Transverse colon (tissue), 4 donors: ENCODE results near the gene HSD17B2. TPM values are rescaled to one million over a fixed set of nuclear protein-coding genes. Genes with fewer than 3 reads are reported as not detected.

Experiments used
- DNase-seq: peaks from one replicate; pipeline ENCODE4 v3.0.0-alpha.2; 2019
- H3K27ac ChIP-seq, 4 donors: fragments of 200-600 bp; sonication (generic); 2 replicates each; pipeline ENCODE4 v1.5.1; 2016 to 2018; ENCODE audit warnings: inconsistent platforms in 4 of 4
- H3K27me3 ChIP-seq: fragments of 200-600 bp; sonication (generic); 2 replicates; pipeline ENCODE4 v1.5.1; 2017; ENCODE audit warnings: inconsistent platforms
- H3K36me3 ChIP-seq, 4 donors: fragments of 200-600 bp; sonication (generic); 2 replicates each; pipeline ENCODE4 v1.5.1; 2017 to 2019; ENCODE audit warnings: inconsistent platforms in 4 of 4
- H3K4me1 ChIP-seq, 4 donors: fragments of 200-600 bp; sonication (generic); 2 replicates each; pipeline ENCODE4 v1.5.1; 2017 to 2020; ENCODE audit warnings: inconsistent platforms in 4 of 4
- H3K4me3 ChIP-seq, 4 donors: fragments of 200-600 bp; sonication (generic); 1 replicate in 1 of 4; 2 replicates in 3 of 4; pipeline versions ENCODE4 v1.5.1 to v1.6.1; 2017 to 2019; ENCODE audit warnings: inconsistent platforms in 4 of 4
- H3K9me3 ChIP-seq, 2 donors: fragments of 200-600 bp; sonication (generic); 2 replicates each; pipeline ENCODE4 v1.5.1; 2017 to 2019; ENCODE audit warnings: inconsistent platforms in 2 of 2
- CTCF ChIP-seq, 5 experiments: fragments of 200-600 bp in 3 of 5; fragments of 450-650 bp in 2 of 5; sonication (generic) in 3 of 5; IDR thresholded peaks; 1 replicate in 2 of 5; 2 replicates in 3 of 5; pipeline ENCODE4 v1.5.1; 2016 to 2017; ENCODE audit warnings: antibody characterized with exemption in 5 of 5, inconsistent platforms in 3 of 5, mild to moderate bottlenecking in 2 of 5, moderate library complexity in 1 of 5
- EP300 ChIP-seq: sonication (generic); formaldehyde crosslinking; IDR thresholded peaks from one replicate; pipeline ENCODE4 v1.6.1; 2017; ENCODE audit warnings: antibody characterized with exemption, low read depth
- POLR2A ChIP-seq: fragments of 450-650 bp; IDR thresholded peaks from one replicate; pipeline ENCODE4 v1.6.1; 2016; ENCODE audit warnings: antibody characterized with exemption, mild to moderate bottlenecking, moderate library complexity
- POLR2AphosphoS5 ChIP-seq, 3 donors: sonication (generic); formaldehyde crosslinking; IDR thresholded peaks; one replicate each; pipeline ENCODE4 v1.6.1; 2016; ENCODE audit warnings: antibody characterized with exemption in 3 of 3
- WGBS, 2 donors: methylation state at CpG; one replicate each; pipeline ENCODE4 v1.1.5; 2018; ENCODE audit warnings: low coverage in 1 of 2; 5-methylcytosine and 5-hydroxymethylcytosine counted together
- in situ Hi-C, 4 donors: fragments of 200-750 bp; cut with MboI; loops; one replicate each; pipeline versions ENCODE4 v1.15.0 to v1.15.1; 2017; ENCODE audit warnings: low sequenced_read_pairs in 3 of 4, low pct_ligation_motif_present in 1 of 4, low pct_unique_long_range_greater_than_20kb in 1 of 4
- intact Hi-C: fragments of 100-400 bp; cut with DNase I; formaldehyde crosslinking; loops from one replicate; pipeline ENCODE4 v1.15.1; 2023; ENCODE audit warnings: low total_unique reads
- total RNA-seq, 4 donors: library from RNA; depleted of rRNA; stranded (reverse); fragments of >200 nt; gene quantifications; one replicate each; pipeline ENCODE4 v1.1.0, GENCODE V29; 2016

Gene HSD17B2
- total RNA-seq, 4 donors from 2014 or later: 9.6 to 146 (median 82.3) TPM

- Histone ChIP-seq H3K4me1 (no peaks in the 10 kb centered on the region), H3K27me3 (no peaks in the 10 kb centered on the region), H3K27ac (no peak overlapping the region), H3K36me3 (no peaks in the 10 kb centered on the region), H3K9me3 (no peaks in the 10 kb centered on the region), H3K4me3 (no peak overlapping the region)
- WGBS, 2 donors: 83% methylated on average over 4 of the region's 4 CpGs; no CpG with 5 or more reads in 1 of the 2 donors
- TF ChIP-seq POLR2AphosphoS5 (IDR thresholded peaks at IDR 0.05): no peak
- no peak for TF ChIP-seq EP300
- no peak for TF ChIP-seq POLR2A
- no peak for TF ChIP-seq CTCF (IDR thresholded peaks at IDR 0.05)
- in situ Hi-C loops (loop anchor here in 3 of 4 donors (5.0 to 25.0 kb wide), 3 partner anchors 200 to 212 kb away; no protein-coding TSS in a partner anchor), intact Hi-C loops (no loop called here)
- no peak for DNase-seq
Observed at GRCh38 chr16:82024883-82025282, 10.2 kb upstream of the HSD17B2 start.

DNA sequence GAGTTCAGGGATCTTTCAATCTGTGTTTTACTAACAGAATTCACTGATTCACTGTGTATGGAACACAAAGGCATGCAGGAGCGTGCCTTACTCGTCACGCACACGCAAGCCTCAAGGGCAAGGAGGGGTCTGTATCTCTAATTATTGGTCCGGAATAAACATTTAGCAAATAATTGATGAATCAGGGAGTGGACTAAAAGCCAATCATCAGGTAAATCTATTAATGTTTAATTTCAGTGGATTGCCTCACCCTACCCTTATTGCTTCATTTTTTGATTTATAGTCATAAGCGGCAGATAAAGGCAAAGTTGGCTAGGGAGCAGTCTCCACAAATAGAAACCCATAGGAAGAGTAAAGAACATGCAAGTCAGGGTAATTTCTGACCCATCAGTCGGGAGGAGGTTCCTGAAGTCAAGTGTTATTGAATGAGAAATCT, 7.4 kb upstream of the HSD17B2 start:
- Histone ChIP-seq H3K4me3 (no peak overlapping the region), H3K9me3 (no peaks in the 10 kb centered on the region), H3K27ac (no peak overlapping the region), H3K27me3 (no peaks in the 10 kb centered on the region), H3K4me1 (peaks cover 0 to 2% (median 0%) of the 10 kb centered on the region in 4 donors), H3K36me3 (no peaks in the 10 kb centered on the region)
- WGBS, 2 donors: 81 to 86% methylated on average over 7 of the region's 7 CpGs
- intact Hi-C loops: no loop called here
- DNase-seq: no peak
- in situ Hi-C loops: loop anchor here in 2 of 4 donors (10.0 to 25.0 kb wide), 2 partner anchors 197 to 210 kb away; no protein-coding TSS in a partner anchor
- TF ChIP-seq POLR2AphosphoS5 (IDR thresholded peaks at IDR 0.05): no peak
- no peak for TF ChIP-seq POLR2A
- no peak for TF ChIP-seq EP300
- no peak for TF ChIP-seq CTCF (IDR thresholded peaks at IDR 0.05)

DNA sequence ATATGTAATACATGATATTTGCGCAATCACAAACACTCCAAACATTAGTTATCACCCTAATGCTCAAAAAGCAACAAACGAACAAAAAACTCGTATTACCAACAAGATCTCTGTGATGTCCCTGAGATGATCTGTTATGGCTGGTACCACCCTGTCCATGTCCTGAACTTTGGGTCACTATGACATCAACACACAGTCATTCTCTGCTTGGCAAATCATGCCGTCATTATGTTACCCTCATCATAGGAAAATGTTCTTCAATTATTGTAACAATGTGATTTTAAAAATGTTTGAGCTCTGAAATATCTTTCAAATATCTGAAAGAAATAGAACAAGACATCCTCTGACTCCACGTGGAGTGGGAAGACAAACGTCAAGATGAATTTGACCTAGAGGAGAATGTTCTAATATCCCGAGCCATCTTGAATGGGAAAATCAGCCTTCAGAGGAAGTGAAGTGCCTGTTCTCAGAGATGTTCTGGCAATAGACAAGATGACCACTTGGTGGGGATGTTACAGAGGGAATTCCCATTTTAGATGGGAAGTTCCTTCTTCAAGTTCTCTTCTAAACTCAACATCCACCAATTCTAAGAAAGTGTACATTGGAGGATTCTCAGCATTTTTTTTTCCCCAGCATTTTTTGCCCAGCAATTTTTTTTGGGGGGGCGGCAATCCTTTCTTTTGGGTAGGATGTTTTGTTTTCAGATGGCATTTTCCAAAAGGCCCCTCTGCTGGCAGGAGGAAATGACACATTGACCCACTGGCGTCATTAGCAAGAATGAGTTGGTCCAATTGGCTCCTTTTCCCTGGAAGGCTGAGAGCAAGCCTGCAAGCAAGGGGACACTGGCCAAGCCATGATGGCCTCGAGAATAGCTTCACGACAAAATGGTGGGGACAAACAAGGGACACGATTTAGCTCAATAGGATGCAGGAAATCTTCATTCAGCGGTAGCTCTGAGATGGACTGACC, 3.7 kb upstream of the HSD17B2 start:
- TF ChIP-seq CTCF (IDR thresholded peaks at IDR 0.05) (peak; percentile 49 to 78 (median 65)), POLR2A (no peak)
- Histone ChIP-seq H3K4me3 (no peak overlapping the region), H3K27ac (no peak overlapping the region), H3K4me1 (peaks cover 4 to 25% (median 15%) of the 10 kb centered on the region in 4 donors), H3K9me3 (no peaks in the 10 kb centered on the region), H3K27me3 (no peaks in the 10 kb centered on the region), H3K36me3 (no peaks in the 10 kb centered on the region)
- DNase-seq: no peak
- in situ Hi-C loops (loop anchor here in 2 of 4 donors (5.0 to 25.0 kb wide), 2 partner anchors 196 to 206 kb away; no protein-coding TSS in a partner anchor), intact Hi-C loops (loop anchor here (10.0 kb wide), 1 partner anchor 193 kb away; no protein-coding TSS in a partner anchor)
- WGBS, 2 donors: 61 to 62% methylated on average over 11 to 13 of the region's 13 CpGs

DNA sequence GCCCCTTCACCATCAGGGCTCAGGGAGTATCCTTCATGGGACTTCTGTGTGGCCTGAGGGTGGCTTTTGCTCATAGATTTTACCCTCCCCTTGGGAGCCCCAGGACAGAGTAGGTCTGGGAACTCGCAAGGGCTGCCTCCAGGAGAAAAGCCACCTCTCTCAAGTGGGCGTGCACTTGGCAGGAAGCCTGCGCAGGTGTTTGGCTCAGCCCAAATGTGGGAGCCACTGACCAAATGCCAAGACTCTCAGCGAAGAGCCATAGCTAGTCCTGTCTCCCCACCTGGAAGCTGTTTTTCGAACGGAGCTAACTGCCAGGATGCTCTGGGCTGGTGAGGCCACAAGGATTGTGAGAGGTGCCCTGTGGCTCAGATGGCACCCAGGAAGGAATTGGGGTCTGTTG, 2.0 kb upstream of the HSD17B2 start:
- 18 to 68% methylated on average over 2 to 6 of the region's 6 CpGs for WGBS, 2 donors
- in situ Hi-C loops (loop anchor here in 2 of 4 donors (5.0 to 25.0 kb wide), 2 partner anchors 194 to 204 kb away; no protein-coding TSS in a partner anchor), intact Hi-C loops (loop anchor here (10.0 kb wide), 1 partner anchor 192 kb away; no protein-coding TSS in a partner anchor)
- no peaks in the 10 kb centered on the region for H3K36me3 ChIP-seq
- peak overlapping the region in 3 of 4 donors; percentile 69 to 81 (median 77) for H3K27ac ChIP-seq
- H3K4me3 ChIP-seq: no peak overlapping the region
- TF ChIP-seq EP300 (no peak), POLR2A (no peak), POLR2AphosphoS5 (IDR thresholded peaks at IDR 0.05) (no peak), CTCF (IDR thresholded peaks at IDR 0.05) (no peak)
- peaks cover 4 to 30% (median 15%) of the 10 kb centered on the region in 4 donors for H3K4me1 ChIP-seq
- no peaks in the 10 kb centered on the region for H3K27me3 ChIP-seq
- no peaks in the 10 kb centered on the region for H3K9me3 ChIP-seq
- peak; percentile 38 for DNase-seq
